Omental fat pad (tissue), 4 donors: ENCODE measurements around the gene SLBP. TPM values are rescaled to one million over a fixed set of nuclear protein-coding genes. Genes with fewer than 3 reads are reported as not detected.

Source experiments
- ATAC-seq: fragments of 150-250 bp; one replicate; pipeline ENCODE4 v1.9.1; 2016; ENCODE audit warnings: mild to moderate bottlenecking, moderate library complexity; ENCODE audit not compliant: low FRiP score
- DNase-seq: peaks from one replicate; pipeline ENCODE4 v3.0.0-alpha.2; 2019; ENCODE audit warnings: low spot score
- total RNA-seq, 4 donors: library from RNA; depleted of rRNA; stranded (reverse); fragments of >200 nt; gene quantifications; one replicate each; pipeline ENCODE4 v1.1.0, GENCODE V29; 2016
- TF ChIP-seq, protein P1 (sequence below), 3 donors: fragments of 450-650 bp; IDR thresholded peaks; one replicate each; pipeline ENCODE4 v1.5.1; 2016 to 2017; ENCODE audit warnings: antibody characterized with exemption in 3 of 3, mild to moderate bottlenecking in 3 of 3, moderate library complexity in 2 of 3

The SLBP gene
- total RNA-seq, 4 donors from 2014 or later = 33.3 to 58.4 (median 40.3) TPM

DNA sequence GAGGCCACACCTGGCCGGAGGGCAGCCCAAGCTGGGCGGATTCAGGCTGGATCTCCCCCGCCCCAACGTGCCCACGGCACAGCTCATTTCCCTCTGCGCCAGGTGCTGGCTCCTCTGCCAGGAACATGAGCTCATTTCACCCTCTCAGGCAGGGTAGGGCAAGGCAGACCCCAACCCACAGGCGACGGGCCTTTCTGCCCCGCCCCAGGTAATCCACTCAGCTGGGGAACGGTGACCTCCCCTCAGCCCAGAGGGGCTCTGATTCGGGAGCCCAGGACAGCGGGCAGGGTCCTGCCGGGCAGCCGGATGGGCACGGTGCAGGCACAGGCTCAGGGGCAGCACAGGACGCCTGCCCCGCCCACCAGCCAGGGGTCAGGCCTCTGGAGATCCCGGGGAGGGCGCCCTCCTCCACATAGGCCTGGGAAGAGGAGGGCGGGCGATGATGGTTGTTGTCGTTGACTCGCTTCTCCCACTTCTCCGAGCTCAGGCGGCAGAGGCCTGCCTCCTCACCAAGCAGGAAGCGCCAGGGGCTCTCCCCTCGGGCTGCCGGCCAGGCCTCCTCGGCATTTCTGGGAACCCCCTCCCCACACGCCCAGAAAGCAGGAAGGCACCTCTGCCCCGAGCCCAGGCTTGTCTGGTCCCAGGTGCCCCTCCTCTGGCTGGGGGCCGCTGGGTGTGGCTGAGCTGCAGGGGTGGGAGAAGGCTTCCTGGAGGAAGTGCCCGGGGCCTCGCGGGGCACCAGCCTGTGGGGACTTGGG is 40.3 kb upstream of the SLBP start:
- ATAC-seq (peak; percentile 54), DNase-seq (no peak)
- TF ChIP-seq, protein P1, sequence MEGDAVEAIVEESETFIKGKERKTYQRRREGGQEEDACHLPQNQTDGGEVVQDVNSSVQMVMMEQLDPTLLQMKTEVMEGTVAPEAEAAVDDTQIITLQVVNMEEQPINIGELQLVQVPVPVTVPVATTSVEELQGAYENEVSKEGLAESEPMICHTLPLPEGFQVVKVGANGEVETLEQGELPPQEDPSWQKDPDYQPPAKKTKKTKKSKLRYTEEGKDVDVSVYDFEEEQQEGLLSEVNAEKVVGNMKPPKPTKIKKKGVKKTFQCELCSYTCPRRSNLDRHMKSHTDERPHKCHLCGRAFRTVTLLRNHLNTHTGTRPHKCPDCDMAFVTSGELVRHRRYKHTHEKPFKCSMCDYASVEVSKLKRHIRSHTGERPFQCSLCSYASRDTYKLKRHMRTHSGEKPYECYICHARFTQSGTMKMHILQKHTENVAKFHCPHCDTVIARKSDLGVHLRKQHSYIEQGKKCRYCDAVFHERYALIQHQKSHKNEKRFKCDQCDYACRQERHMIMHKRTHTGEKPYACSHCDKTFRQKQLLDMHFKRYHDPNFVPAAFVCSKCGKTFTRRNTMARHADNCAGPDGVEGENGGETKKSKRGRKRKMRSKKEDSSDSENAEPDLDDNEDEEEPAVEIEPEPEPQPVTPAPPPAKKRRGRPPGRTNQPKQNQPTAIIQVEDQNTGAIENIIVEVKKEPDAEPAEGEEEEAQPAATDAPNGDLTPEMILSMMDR (IDR thresholded peaks at IDR 0.05) = no peak

DNA sequence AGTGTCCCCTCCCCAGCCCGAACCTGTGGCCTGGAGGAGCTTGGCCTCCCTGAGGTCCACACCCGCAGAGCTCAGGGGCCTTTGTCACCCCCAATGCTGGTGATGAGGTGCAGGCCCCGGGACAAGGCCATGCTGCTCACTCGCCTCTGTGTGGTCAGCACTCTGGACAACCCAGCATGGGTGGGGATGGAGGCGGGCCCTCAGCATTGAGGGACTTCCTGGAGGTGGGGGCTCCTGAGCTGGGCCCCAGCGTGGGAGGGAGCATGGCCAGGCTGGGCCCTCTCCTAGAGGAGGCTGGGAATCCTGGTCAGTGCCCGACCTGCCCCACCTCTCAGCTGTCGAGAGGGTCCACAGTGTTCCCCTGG is 39.8 kb upstream of the SLBP start:
- no peak for ATAC-seq
- DNase-seq = no peak
- TF ChIP-seq, protein P1 (IDR thresholded peaks at IDR 0.05) = no peak

DNA sequence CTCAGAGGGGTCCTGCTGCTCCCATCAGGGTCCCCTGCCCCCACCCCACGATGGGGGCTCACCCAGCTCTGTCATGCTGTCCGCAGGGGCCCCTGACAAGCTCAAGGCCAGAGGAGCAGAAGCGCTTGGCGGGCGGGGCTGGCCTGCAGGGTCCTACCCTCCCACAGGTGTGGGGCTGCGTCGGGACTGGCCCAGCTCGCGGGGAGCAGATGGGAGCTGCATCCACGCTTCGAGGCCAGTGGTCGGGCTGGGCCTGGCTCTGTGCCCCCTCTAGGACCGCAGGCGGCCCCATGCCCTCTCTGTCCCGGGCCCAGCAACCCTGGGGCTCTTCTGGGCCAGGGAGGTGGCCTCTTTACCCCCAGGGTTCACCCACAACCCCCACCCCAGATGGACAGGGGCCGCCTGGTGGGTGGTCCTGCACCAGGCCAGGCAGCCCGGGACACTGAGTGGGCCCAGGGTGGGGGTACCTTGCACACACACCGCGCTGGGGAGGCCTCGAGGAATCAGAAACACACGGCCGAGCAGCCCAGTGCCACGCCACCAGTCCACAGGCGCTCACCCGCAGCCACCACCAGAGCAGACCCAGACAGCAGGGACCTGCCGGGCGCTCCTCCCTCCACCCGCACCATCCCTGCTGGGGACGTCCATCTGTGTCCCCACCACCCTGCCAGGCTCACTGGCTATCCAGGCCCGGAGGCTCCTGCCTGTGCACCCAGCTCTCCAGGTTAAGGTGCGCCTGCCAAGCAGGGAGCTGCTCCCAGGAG is 39.2 kb upstream of the SLBP start:
- TF ChIP-seq, protein P1 (IDR thresholded peaks at IDR 0.05) = no peak
- no peak for ATAC-seq
- DNase-seq = no peak

DNA sequence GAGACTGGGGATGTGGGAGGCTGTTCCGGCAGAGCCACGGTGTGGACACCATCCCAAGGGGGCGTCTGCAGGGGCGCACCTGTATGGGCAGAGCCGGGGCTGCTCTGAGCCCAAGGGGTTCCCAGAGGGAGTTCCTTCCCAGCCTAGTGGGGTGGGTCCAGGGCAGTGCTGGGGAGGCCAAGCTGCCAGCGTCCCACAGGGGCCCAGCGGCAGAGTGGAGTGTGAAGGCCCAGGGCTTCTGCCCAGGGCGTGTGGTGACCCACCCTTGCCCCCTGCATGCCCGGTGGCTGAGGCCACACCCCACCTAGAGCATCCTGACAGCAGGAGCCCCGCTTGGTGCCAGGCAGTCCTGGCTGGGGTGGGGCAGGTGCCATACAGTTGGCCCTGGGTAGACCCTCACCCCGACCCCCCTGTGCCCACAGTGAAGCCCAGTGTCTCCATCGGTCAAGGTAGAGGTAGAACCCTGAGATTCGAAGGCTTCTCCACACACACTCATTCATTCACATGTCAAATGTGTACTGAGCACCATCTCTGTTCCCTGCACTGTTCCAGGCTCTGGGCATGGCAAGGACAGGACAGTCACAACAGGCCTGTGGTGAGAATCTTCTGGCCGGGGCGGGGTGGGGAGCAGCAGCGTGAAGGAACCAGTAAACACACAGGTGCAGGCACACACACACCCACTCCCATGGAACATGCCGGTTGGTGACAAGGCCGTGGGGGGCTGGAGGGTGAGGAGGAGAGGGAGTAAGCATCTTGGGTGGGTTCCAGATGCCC is 38.4 kb upstream of the SLBP start:
- no peak for ATAC-seq
- TF ChIP-seq, protein P1 (IDR thresholded peaks at IDR 0.05) = no peak
- no peak for DNase-seq

DNA sequence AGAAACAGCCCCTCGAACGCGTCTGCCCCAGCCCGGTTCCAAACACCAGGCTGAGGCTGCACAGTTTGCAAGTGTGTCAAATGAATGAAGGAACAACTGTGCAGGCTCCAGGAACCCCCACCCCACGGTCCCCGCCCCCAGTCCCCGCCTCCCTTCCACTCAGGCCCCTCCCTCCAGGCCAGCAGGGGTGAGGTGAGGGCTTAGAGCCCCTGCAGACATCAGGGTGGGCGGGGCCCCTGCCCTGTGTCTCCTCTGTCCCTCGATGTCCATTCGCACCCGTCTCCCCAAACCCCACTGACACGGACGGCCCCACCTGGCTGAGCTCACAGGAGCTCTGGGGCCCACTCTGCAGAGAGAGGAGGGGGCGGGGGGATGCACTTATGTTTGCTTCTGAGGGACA is 37.7 kb upstream of the SLBP start:
- ATAC-seq = no peak

DNA sequence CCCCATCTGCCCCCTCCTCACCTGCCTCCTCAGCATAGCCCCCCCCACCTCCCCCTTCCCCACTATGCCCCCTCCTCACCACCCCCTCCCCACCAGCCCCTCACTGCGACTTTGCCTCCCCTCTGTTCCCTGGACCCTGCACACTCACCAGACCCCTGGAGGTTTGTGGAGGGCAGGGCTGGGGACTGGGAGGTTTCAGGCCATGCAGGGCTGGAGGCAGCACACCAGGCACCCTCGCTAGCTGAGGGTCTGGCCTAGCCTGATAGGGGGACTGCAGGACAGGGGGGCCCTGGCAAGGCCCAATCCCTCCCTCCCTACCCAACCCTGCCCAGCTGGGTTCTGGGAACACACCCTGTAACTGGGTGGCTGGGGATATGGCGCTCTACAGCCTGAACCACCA is 37.3 kb upstream of the SLBP start:
- TF ChIP-seq, protein P1 (IDR thresholded peaks at IDR 0.05) = no peak
- no peak for ATAC-seq
- no peak for DNase-seq

More for the DNA sequence above, 37.7 kb upstream of the SLBP start:
- DNase-seq = no peak
- TF ChIP-seq, protein P1 (IDR thresholded peaks at IDR 0.05) = no peak
